Measurements from ENCODE around the gene CLC.
"Not testable (repeated sequence)": the region's sequence is repeated elsewhere in the genome, so short reads cannot be mapped to it uniquely, and the experiment has no call there.

The CLC gene

GRCh38 chr19:39728040-39728439 is 9.8 kb downstream of the CLC start:
- DNase-seq = no peak

- no peak for DNase-seq
Measured at GRCh38 chr19:39727070-39727800, 10.6 kb downstream of the CLC start.

- DNase-seq = no peak
Measured at GRCh38 chr19:39725995-39726394, 11.8 kb downstream of the CLC start.

GRCh38 chr19:39720144-39720543 is 17.7 kb downstream of the CLC start:
- DNase-seq = not testable (repeated sequence)

- DNase-seq = no peak
Measured at GRCh38 chr19:39710333-39710890, 27.4 kb downstream of the CLC start.

- no peak for DNase-seq
Measured at GRCh38 chr19:39709026-39709872, 28.6 kb downstream of the CLC start.

GRCh38 chr19:39708594-39708993 is 29.2 kb downstream of the CLC start:
- no peak for DNase-seq

GRCh38 chr19:39705578-39706188 is 32.1 kb downstream of the CLC start:
- DNase-seq = no peak

- DNase-seq = no peak
Measured at GRCh38 chr19:39704181-39705044, 33.4 kb downstream of the CLC start, which contains the start of gene LGALS14. LGALS14 (plus strand) TSS chr19:39704481; CDS start chr19:39704529, 48 bp downstream.

- DNase-seq = no peak
Measured at GRCh38 chr19:39701291-39701690, 36.5 kb downstream of the CLC start.

GRCh38 chr19:39698535-39698934 is 39.3 kb downstream of the CLC start:
- no peak for DNase-seq

- DNase-seq = no peak
Measured at GRCh38 chr19:39696387-39696786, 41.4 kb downstream of the CLC start.

- DNase-seq = no peak
Measured at GRCh38 chr19:39695759-39696158, 42.1 kb downstream of the CLC start.

GRCh38 chr19:39692822-39693221 is 45.0 kb downstream of the CLC start:
- DNase-seq = no peak

GRCh38 chr19:39692166-39692565 is 45.7 kb downstream of the CLC start:
- no peak for DNase-seq

GRCh38 chr19:39688637-39689036 is 49.2 kb downstream of the CLC start:
- not testable (repeated sequence) for DNase-seq

- no peak for DNase-seq
Measured at GRCh38 chr19:39686739-39687138, 51.1 kb downstream of the CLC start.

GRCh38 chr19:39684267-39684666 is 53.6 kb downstream of the CLC start:
- DNase-seq = no peak

- no peak for DNase-seq
Measured at GRCh38 chr19:39681416-39681815, 56.4 kb downstream of the CLC start.
